NCI-H226 (cell line): ENCODE results near the gene NINJ1.
"Not testable (repeated sequence)": the region's sequence is repeated elsewhere in the genome, so short reads cannot be mapped to it uniquely, and the experiment has no call there.

Experiments used
- DNase-seq: peaks from one replicate; pipeline ENCODE4 v3.0.0-alpha.2; 2015

NINJ1 gene

DNA sequence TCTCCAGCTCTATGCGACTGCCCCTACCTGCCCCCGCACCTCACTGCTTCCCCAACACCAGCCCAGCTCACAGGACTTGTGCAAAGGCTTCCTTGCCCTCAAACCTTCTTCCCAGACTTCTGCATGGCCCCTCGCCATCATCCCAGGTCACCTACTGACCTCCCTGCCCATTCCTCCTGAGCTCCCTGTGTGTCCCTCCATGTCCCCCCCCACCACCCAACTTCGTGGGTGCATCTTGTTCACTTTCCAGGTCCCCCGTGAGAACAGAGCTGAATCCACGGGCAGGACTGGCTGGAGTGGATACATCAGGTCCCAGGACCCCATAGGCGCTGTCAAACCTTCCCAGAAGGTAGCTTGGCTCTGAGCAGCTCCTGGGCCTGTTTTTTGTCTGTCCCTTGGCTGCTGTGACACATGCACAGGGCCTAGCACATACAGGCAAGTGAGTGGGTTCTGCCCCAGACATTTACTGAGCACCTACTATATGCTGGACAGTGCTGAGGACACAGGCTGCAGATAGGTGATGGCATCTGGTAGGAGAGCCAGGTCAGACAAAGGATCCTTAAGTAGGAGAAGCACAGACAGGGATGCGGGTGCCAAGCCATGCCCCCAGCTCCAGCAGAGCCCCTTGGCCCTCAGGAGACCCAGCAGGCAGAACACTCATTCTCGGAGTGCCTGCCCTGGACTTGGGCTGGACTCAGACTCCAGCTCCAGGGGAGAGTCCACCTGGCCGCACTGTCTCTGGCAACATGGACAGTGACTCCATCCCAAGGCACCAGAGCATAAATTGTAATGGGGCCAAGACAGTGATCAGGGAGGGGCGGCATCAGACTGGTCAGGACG, 15.0 kb downstream of the NINJ1 start:
- no peak for DNase-seq

DNA sequence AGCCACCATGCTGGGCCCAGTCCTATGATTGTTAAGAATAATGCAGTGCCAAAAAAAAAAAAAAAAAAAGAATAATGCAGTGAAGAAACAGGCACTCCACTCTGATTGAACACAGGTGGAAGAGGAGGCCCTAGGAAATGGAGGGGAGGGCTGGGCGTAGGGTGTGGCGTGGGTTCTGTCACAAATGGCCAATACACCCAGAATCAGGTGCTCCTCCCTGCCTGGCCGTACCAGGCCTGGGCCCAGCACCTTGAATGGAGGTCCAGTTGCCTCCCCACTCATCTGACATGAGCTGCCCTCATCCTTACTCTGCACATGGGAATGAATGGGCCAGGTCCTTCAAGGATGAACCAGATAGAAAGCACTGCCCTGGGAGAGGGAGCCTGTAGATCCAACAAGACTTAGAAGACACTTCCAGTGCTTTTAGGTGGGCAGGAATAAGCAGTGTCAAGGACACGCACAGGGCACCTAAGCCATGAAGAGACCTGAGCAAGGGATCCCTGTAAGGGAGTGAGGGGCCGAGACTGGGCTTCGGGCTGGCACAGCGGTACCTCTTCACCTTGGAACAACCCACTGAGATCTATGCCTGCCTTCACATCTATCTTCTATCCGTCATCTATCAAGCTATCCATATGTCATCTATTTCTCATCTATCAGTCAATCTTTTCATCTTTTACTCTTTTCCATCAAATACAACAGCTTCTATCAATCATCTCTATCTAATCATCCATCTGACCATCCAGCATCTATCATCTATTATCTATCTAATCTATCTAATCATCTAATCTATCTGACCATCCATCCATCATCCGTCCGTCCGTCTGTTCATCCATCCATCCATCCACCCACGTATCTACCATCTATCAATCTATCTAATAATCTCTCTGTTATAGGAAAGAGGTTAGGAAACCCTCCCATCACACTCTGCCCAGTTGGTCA, 15.9 kb downstream of the NINJ1 start:
- DNase-seq = no peak

DNA sequence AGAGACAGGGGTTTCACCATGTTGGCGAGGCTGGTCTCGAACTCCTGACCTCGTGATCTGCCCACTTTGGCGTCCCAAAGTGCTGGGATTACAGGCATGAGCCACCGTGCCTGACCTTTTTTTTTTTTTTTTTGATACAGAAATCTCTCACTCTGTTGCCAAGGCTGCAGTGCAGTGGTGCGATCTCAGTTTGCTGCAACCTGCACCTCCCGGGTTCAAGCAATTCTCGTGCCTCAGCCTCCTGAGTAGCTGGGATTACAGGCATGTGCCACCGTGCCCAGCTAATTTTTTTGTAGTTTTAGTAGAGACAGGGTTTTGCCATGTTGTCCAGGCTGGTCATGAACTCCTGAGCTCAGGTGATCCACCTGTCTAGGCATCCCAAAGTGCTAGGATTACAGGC, 16.5 kb downstream of the NINJ1 start:
- not testable (repeated sequence) for DNase-seq

DNA sequence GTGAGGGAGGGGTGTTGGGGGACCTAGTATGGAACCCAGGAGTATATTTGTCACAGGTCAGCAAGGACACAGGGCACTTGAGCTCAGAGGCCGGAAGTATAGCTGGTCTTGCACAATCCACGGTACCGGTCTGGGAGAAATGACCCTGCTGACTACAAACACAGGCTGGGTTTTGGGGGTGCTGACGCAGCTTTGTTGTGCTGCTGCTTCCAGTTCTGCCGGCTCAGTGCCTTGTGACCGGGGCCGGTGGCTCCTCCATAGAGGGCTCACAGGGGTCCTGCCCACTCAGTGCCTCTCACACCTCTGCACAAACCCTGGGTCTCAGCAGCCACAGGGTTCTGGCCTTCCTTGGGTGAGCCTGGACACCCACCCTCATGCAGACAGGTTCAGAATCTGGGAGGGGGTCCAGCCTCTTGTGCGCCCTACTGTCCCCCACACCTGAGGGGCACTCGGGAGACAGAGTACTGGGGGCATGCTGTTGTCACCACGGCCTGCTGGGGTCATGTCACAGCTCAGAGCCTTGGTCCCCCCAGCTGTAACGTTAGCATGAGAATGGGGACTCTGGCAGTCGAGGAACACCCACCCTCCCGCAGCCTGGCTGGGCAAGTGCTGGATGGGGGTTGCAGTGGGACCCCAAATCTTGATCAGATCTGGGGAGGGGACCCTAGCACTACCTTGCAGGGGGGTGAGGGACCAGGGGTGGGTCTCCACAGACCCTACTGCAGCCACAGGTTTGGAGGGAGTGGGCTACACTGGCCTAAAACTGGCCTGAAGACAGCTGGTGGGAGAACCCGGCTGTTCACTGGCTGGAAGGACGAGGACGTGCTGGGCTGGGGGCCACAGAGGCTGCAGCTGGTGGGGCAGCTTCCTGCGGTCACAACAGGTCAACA, 17.7 kb downstream of the NINJ1 start:
- peak; percentile 56 for DNase-seq

DNA sequence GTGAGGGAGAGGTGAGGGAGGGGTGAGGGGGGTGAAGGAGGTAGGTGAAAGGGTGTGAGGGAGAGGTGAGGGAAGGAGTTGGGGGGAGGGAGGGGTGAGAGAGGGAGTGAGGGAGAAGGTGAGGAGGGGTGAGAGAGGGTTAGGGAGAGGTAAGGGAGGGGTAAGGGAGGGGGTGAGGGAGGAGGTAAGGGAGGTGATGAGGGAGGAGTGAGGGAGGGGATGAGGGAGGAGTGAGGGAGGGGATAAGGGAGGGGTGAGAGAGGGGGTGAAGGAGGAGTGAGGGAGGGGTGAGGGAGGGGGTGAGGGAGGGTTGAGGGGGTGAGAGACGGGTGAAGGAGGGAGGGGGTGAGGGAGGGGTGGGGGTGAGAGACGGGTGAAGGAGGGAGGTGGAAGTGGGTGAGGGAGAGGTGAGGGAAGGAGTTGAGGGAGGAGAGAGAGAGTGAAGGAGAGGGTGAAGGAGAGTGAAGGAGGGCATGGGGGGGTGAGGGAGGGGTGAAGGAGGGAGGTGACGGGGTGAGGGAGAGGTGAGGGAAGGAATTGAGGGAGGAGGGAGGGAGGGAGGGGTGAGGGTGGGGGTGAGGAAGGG, 18.5 kb downstream of the NINJ1 start:
- DNase-seq = no peak

DNA sequence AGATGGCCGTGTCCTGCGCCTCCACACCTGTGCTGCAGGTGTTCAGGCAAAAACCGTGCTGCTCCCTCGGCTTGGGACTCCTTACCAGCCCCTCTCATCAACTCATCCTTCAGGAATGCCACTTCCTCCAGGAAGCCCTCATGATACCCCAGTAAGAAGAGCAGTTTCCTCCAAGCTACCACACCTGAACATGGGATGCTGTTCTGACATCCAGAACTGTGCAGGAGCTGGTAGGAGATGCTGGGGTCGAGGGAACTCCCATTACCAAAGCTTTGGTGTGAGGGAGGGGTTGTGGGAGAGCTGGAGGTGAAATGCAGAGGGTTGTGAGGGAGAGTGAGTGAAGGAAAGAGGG, 19.1 kb downstream of the NINJ1 start:
- no peak for DNase-seq

DNA sequence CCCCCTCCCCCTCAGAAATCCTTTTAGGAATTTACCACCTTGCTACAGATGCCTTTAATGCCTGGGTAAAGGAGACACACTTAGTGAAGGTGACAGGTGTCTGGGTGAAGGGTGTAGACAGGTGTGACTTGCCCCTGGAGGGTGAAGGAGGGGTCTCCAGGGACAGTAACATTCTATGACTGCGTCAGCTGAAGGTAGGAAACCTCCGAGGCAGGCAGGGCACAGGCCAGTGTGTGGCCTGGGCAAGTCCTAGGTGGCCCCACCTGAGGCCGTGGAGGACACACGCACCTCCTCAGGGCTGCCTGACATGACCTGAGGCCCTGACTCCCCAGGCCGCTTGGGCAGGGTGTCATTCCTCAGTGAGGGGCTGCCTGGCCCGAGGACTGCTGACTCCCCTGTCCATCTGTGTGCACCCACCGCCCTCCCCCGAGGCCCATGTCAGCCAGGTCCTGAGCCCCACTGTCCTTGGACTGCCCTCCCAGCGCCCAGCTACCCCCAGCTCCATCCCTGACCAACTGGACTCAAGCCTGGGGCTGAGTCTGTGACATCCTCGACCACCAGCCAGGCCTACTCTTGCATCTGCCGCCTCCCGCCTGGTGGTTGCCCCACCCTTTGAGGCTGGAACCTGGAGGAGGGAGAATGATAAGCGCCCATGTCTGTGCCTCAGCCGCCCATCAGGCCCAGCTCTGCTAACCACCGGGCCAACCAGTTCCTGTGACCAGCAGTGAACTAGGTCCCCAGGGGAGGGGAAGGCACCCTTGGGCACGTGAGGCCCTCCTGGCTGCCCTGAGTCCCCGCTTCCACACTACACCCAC, 19.7 kb downstream of the NINJ1 start:
- no peak for DNase-seq

DNA sequence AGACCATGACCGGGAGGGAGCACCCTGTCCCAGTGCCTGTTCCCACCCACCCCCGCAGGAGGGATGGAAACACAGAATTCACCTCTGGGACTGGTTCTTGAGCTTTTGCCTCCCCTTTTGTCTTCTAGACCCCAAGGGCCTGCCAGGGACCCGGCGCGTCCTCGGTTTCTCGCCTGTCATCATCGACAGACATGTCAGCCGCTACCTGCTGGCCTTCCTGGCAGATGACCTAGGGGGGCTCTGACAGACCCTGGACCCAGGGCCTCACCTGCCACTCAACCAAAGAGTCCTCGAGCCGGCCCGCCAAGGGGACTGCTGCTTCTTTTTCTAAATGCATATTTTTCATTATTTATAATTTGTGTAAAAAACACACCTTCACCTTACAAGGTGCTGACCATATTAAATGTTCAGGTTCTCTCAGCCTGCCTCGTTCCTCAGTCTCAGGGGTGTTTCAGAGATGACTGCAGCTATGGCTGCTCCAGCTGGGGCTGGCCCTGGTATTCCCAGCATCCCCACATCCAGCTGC, 21.1 kb downstream of the NINJ1 start:
- DNase-seq = no peak

DNA sequence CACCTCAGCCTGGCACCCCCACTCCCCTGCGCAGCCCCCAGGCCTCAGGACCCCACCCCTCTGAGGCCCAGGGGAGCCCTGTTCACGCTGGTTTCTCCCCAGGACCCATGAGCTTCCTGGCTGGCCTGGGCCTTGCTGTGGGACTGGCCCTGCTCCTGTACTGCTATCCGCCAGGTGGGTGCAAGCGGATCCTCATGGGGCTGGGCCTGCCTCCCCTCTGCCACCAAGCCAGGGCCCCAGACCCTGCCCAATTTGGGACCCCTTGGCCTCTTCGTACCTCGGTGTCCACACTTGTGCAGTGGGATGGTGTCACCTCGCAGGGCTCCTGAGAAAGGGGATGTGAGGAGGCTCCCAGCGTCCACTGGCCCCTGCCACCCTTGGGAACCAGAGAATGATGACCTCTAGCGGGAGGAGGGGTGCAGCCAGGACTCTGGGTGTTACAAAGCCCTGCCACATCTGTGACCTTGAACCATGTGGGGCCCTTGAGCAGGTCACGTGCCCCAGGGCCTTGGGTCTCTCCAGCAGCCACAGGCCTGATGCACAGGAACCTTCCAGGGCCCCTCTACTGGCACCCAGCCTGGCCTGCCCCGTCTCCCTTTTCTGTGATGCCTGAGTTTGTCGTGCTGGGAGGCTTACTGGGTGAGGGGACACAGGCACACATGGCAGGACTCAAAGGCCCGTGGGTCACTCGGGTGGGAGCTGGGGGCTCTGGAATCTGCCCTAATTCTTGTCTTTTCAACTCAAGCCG, 21.8 kb downstream of the NINJ1 start:
- DNase-seq = no peak

DNA sequence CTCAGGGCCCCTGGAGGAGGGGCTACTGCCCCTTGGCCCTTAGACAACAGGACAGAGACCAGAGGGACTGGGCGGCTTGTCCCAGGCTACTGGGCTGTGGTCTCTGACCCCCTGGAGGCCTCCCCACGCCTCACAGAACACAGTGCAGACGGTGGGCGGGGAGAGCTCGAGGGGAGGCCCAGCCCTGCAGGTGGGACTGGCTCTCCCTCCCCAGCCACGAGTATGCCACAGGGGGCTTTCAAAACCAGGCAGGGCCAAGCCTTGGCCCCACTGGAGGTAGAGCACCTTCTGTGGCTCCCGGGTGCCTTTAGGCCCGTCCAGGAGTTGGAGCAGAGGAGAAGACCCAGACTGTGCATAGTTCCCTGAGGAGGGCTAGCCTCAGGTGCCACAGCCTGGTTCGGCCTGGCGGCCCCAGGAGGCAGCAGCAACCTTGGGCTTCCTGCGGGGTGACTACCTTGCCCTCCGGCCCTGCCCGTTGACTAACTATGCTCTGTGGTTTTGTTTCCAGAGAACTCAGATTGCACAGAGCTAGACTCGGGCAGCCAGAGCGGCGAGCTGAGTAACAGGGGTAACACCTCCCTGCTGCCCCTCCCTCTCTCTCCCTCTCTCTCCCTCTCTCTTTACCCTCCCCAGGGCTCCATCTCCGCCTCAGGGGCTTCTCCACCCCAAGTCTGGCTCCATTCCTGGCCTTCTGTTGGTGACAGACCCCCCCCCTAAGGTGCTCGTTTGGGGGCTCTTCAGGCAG, 22.5 kb downstream of the NINJ1 start:
- peak; percentile 96 for DNase-seq

DNA sequence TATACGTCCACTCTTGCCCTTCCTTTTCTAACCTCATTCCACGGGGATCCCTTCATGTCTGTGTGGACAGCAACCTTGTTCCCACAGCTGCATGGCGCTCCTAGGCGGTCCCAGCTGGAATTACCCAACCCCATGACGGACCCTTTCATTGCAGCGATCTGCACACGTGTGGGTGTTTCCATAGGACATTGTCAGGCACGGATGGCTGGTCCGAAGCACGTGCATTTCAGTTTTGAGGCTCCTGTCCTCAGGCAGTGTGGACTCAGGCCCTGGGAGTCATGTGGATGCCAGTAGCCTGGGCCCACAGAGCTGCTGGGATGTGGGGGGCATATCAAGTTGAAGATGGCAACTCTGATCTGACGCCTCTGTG, 23.1 kb downstream of the NINJ1 start:
- no peak for DNase-seq

DNA sequence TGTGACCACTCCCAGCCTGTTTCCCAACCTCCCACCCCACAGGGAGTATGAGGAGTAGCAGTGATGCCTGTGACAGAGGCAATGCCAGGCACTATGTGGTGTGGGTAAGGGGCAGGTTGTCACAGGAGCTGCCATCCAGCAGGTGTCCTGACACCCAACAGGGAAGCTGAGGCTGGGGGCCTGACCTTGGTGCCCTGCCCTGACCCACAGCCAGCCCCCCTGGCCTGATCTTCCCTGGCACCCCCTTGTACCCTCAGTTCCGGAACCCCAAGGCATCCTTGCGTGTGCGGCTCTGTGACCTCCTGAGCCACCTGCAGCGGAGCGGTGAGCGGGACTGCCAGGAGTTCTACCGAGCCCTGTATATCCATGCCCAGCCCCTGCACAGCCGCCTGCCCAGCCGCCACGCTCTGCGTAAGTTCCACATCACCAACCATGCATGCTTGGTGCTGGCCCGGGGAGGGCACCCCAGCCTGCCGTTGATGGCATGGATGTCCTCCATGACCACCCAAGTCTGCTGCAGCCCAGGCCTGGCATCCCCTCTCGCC, 23.7 kb downstream of the NINJ1 start:
- DNase-seq = no peak

DNA sequence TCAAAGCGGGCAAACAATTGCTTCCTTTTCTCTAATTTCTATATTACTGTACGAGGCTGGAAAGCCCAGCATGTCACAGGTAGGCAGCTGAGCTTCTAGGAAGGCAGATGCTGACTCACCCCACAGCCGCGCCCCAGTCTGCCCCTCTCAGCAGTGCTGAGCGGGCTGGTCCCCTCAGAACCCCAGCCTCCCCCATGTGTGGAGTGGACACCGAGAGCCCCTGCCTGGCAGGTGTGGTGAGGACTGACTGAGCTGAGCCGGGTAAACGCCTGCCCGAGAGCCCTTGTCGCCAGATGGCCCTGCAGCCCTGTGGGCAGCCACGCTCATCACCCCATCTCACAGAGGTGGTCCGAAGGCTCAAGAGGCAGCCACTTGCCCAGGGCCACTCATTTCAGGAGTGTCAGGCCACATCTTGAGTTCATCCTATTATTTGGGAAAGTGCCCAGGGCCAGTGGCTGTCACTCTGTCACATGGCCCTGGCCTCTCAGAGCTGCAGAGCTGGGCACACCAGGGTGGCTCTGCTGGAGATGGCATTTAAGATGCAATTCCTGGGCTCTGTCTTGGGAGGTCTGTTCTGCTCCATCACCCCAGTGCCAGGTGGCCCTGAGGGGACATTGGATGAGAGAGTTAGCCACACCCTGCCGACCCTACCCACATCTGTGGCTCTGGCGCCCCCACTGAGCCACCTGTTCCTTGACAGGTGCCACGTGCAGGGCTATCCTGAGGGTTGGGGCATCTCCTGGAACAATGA, 25.6 kb downstream of the NINJ1 start:
- no peak for DNase-seq

DNA sequence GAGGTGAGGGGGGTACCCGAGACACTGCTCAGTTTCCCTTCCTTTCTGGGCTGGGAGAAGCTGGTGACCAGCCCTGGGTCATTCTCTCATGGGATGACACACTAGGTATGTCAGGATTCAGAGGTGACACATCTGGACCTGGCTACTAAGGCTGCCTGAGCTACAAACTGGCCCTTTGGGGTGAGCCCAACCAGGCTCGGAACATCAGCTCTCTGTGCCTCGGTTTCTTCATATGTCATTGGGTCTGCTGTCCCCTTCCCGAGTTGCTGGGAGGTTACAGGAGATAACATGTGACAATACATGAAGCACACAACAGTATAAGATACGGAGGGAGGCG, 26.3 kb downstream of the NINJ1 start:
- DNase-seq = no peak

DNA sequence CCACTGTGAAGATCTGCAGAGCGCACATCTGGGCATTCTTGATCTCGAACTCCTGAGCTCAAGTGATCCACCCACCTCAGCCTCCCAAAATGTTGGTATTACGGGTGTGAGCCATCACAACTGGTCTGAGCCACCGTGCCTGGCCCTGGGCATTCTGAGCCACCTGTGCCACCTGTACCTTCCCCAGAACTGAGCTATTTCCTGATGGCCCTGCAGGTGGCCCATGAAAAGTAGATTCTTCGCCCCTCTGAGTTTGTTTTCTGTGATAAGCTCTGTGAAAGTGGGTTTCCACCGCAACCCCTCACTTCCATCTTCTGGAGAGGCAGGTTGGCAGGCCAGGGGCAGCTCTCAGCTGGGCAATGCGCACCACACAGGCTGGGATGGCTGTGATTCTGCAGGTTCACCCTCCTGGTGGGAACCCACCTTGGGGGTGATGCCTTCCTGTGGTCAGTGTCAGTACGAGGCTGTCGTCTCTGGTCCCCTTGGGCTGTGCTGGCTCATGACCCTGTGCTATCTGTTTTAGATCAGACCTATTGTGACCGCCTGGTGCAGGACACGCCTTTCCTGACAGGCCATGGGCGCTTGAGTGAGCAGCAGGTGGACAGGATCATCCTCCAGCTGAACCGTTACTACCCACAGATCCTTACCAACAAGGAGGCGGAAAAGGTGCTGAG, 26.8 kb downstream of the NINJ1 start:
- DNase-seq = no peak

DNA sequence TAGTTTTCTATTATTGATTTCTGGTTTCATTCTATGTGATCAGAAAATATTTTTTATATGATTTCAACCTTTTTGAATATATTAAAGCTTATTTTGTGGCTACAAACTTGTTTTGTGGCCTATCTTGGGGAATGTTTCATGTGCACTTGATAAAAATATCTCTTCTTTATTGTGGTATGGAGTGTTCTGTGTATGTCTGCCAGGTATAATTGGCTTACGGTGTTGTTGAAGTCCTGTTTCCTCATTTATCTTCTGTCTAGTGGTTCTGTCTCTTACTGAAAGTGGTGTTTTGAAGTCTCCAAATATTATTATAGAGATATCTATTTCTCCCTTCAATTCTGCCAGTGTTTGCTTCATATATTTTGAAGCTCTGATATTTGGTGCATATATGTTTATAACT, 28.4 kb downstream of the NINJ1 start:
- no peak for DNase-seq

DNA sequence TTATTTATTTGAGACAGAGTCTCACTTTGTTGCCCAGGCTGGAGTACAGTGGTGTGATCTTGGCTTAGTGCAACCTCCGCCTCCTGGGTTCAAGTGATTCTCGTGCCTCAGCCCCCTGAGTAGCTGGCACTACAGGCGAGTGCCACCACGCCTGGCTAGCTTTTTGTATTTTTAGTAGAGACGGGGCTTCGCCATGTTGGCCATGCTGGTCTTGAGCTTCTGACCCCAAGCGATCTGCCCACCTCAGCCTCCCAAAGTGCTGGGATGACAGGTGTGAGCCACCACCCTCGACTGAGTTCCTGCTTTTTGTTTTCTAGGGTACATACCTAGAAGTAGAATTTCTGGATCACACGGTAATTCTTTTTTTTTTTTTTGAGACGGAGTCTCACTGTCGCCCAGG, 33.0 kb downstream of the NINJ1 start:
- not testable (repeated sequence) for DNase-seq

DNA sequence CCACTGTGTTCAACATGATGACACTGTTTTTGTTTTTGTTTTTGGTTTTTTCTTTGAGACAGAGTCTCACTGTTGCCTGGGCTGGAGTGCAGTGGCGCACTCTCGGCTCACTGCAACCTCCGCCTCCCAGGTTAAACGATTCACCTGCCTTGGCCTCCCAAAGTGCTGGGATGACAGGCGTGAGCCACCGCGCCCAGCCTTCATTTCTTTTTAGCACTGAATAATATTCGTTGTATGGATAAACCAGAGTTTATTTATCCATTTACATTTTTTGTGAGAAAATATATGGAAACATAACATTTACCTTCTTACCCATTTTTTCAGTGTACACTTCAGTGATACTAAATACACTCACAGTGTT, 33.8 kb downstream of the NINJ1 start:
- no peak for DNase-seq
